Stimulated activated CD4-positive, alpha-beta T cell treated with anti-CD3 and anti-CD28 coated beads, Interleukin-12 subunit alpha, Interleukin-12 subunit beta, amount 100 ng/mL, for 4 hours (primary cell): ENCODE measurements around the gene SORCS2.

Experiments used
- DNase-seq: peaks from one replicate; pipeline ENCODE4 v3.0.0-alpha.2; 2020

The SORCS2 gene

DNA sequence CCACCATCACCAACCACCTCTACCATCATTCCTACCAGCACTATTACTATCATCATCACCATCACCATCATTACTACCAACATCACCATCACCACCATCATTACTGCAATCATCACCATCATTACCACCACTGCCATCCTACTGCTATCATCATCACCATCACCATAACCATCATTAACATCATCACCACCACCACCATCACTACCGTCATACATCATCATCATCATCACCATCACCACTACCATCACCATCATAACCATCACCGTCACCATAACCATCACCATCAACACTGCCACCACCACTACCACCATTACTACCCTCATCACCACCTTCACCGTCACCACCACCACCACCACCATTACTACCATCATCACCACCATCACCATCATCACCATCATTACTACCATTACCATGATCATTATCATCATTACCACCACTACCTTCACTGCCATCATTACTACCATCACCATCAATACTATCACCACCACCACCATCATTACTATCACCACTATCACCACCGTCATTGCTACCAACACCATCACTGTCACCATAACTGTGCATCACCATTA is 170.6 kb downstream of the SORCS2 start:
- DNase-seq = no peak

DNA sequence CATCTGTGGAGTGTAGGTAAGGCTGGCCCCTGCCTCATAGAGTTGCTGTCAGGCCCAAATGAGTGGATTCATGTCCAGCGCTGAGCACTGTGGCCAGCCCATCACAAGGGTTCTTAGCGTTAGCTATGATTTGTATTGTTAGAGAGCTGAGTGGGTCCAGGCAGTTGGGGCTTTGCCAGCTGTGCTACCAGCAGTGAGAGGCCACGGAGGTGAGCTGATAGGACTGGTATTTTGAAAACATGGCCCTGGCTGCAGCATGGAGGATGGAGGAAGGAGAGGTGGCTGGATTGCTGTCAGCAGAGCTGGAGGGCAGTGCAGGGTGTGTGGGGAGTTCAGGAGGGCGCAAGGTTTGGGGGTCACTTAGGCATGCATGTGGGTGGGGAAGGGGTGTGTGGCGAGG is 172.6 kb downstream of the SORCS2 start:
- no peak for DNase-seq

DNA sequence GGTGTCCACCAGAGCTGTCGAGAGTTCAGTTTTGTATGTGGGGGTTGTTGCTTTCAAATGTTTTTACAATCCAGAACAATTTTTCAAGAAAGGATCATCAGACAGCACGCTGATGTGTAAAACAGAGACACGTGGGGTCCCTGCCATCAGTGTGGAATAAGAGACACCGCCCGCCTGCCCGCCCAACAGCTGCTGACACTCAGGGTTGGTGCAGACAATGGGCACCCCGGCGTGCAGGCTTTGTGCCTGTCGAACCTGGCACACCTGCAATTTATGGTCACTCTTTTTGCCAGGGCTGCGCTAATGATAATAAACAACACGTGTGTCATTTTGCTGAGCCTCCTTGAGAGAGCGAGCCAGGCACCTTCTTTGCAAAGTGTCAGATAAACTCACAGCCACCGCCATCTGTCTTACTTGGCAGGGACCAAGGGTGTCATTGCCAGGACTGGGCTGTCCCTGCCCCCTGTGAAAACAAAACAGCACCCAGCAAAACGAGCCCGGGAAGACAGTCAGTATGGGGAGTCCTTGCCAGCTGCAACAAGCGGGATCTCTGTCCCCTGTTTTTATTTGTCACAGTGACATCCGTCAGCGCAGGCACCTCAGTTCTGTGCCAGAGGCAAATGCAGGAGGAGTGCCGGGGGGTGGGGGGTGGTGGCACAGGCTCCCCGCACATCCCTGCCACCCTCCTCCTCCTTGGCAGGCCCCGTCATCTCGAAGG is 173.3 kb downstream of the SORCS2 start:
- DNase-seq = no peak

DNA sequence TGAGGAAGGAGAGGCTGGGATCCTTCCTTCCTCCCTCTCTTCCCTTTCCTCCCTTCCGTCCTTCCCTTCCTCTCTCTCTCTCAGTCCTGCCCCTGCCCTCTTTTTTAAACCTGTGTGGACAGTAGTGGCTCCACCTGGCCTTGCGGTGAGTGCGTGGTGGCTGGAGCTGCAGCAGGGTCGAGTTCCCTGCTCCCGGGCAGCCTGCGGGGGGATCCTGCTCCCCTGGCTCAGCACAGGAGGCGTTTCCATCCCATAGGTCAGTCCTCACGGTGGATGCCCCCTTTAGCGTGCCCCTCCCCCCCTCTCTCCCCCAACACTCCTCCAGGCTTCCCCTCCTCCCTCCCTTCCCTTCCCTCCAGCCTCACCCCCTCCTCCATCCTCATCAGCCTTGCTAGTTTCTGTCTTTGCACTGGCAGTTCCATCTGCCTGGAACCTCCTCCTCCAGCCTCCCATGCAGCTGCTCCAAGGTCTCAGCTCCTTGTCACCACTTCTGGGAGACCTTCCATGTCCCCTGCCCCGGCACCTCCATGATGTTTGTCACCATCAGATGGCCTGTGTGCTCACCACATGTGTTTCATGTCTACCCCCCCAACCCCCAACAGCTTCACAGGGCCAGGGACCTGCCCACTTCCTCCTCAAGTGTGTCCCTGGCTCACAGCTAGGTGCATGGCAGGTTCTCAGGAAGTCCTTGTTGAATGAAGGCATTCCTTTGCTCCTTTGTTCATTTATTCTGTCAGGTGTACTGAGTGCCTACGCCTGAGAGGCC is 174.0 kb downstream of the SORCS2 start:
- no peak for DNase-seq

DNA sequence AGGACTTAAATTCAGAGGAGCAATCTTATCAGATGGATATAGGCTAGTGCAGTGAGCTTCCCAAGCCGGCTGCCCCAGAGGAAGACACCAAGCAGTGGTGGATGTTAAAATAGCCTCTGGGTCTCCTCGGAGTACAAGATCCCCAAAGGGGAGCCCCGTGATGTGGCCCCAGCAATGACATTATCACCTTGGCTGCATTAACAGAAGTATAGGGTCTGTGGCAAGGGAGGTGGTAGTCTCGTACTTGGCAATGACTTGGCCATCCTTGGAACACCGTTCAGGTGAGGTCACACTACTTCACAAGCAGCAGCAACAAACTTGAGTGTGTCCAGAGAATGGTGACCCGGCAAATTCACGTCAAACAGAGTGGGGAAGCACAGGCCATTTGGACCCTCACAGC is 174.6 kb downstream of the SORCS2 start:
- DNase-seq = no peak

DNA sequence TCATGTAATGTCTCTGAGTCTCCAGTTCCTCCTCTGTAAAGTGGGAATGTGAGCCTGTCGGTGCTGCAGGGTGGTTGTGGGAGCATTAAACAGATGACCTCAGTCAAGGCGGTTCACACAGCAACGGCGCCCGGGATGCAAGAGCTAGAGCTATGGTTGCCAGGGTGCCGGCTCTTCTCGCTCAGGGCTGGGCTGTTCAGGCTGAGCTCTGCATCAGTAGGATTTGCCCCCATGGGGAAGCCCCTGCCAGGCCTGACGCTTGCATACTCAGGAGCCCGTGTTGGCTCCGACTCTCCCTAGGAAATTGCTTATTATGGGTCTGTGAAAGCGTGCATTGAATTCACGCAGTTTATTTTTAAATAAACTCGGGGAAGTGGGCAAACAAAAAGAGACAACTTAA is 175.1 kb downstream of the SORCS2 start:
- no peak for DNase-seq

DNA sequence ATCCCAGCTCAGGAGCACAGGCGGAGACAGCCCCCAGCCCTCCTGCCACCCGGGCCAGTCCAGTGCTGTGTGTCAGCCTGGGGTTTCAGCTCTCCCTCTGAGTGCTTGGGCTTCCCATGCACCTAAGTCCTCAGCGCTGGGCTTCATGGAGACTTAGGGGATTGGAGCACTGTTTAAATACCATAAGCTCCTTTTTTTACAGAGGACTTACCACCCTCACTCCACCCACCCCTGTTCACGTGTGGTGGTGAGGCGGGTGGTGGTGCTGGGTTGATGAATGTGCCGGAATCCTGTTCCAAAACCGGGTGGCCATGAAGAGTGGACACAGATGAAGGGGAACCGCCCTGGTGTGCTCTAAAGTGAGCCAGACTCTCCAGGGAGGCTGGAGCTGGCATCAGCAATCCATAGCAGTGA is 175.5 kb downstream of the SORCS2 start:
- DNase-seq = no peak

DNA sequence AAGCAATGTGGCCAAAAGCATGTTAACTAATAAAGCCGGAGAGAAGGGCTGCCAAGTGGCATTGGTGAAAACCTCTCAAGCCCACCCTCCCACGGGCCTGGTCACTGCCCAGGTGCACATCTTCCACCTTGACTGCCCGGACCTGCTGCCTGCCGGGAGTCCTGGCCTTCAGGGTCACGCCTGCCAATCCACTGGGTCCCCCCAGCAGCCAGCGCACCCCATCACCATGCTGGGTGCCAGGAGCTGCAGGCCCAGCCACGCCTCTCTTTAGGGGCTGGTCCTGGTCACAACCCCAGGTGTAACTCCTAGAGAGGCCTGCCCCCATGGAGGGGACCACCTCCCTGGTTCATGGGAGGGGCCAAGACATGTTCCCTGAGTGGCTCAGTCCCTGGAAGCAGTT is 176.0 kb downstream of the SORCS2 start:
- no peak for DNase-seq

DNA sequence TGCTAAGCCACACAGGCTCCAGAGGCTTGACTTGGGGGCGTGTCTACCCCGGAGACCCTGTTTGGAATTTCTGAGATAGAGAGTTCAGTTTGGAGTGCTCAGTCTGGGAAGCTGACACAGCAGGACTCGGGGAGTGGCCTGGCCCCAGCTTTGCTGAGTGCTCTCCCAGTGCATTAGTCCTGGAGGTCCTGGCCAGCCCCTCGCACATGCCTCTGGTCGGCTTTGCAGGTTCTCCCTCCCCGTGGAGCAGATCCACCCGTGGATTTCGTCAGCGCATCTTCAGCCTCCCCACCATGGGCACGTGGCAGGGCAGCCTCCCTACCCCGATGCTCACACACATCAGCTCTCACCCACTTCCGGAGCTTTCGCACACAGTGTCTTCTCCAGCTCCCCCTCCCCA is 177.2 kb downstream of the SORCS2 start:
- DNase-seq = no peak

DNA sequence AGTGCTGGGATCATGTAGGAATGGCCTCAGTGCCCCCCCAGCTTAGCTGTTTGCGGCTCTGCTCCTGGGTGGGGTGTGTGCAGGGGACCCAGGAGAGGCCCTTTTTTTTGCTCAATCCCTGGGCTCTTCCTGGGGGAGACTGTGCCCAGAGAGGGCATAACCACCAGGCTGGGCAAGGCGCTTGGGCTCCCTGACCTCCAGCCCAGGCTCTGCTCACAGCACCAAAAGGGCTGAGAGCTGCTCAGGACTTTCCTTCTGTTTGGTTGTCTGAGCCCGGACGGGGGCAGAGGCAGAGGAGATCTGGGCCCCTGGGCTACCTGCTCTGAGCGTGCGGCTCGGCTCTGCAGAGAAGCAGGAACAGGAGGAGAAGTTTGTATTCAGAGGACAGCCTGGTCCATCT is 177.7 kb downstream of the SORCS2 start:
- no peak for DNase-seq

DNA sequence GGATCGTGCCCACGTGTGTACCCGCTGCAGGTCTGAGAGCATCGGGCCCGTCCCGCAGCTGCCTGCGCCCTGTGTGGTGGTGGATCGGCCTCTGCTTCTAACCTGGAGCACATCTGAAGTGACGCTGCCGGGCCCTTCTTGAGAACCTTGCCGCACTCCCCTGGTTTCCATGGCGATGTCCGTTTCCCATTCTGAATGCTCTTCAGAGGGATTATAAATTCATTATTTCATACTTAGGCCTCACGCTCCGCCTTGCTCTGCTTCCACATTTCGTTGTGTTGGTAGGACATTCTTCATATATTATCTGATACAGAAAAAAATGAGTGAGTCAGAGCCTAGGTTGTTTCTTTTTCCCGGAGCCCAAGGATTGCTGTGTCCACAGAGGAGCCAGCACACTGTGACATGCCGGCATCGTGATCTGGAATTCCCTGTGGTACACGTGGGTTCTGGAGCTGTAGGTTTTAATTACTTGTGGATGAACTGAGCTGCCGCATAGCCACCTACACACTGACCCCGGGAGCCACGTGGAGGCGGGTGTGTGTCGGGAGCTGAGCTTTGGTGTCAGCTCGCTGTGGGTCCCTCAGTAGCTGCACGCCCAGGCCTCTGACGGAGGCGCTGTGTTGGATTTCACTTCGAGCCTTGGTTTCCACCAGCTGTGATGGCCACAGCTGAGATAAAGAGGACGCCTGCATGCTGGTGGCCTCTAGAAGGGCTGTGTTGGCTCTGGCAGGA is 179.0 kb downstream of the SORCS2 start:
- DNase-seq = no peak

DNA sequence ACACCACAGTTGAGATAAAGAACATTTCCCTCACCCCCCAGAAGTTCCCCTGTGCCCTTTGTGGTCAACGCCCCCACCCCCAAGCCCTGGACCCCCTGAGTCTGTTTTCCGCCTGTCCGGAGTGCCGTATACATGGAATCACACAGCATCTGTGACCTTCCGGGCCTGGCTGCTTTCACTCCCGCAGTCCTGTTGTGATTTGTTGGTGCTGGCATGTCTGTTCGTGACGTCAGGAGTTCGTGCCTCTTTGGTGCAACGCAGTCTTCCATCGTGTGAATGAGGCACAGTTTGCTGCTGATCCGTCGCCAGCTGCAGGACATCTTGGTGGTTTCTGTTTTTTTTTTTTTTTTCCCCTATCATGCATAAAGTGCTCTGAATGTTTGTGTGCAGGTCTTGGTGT is 180.3 kb downstream of the SORCS2 start:
- DNase-seq = no peak

DNA sequence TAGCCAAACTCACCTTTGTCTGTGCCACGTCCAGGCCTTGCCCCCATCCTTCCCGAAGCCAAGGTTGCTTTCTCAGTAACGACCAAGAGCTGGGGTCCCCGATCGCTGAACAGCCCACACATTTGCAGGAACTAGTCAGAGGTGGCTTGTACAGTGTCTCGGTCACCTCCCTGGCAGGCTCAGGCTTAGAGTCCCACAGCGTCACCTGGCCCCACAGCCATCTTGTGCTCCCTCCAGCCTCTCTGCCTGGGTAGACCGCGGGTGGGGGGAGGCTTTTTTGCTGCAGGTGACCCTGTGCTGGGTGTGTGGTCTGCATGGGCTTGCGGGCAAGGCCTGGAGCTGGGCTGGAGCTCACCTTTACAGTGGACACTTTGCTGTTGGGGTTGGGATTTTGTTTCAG is 182.2 kb downstream of the SORCS2 start:
- DNase-seq = no peak

DNA sequence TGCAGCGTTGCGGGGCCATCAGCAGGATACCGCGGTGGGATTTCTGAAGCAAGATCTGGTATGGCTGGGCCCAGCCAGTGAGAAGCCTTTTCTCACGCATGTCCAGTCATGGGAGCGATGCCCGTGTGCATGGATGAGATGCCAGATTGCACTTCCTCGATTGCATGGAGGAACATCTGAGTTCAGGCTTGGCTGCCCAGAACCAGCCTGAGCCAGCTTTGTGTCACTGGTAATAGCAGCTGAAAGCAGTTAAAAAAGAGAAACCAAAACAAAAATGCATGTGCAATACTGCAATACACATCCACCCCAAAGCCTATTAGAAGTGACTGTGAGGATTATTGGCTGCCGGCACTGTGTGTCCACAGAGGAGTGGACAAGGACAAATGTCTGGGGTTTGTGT is 183.1 kb downstream of the SORCS2 start:
- DNase-seq = no peak

DNA sequence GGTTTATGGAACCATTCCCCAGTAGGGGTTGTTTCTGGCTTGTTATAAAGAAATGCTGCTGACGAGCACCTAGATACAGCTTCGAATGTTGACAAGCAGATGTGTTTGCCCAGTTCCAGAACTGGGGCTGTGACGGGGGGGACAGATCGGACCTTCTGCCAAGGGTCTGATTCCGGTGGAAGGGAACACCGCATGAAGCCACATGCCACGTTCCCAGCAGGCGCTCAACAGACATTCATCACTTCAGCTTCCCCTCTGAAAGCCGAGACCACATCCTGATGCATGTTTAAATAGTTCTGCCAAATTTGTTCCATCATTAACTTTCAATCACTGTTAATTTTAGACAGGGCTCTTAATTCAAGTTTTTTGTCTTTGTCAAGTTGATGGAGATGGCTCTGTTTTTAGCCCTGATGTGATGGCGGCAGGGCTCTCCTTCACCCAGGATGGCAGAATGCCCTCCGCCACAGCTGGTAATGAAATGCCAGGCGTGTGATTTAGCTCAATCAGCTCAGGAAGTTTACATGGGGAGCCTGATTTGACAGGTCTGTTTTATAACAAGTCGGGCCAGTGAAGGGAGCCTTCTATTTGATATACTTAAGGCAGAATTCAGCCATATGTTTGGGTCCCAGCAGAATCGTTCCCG is 185.0 kb downstream of the SORCS2 start:
- DNase-seq = no peak

DNA sequence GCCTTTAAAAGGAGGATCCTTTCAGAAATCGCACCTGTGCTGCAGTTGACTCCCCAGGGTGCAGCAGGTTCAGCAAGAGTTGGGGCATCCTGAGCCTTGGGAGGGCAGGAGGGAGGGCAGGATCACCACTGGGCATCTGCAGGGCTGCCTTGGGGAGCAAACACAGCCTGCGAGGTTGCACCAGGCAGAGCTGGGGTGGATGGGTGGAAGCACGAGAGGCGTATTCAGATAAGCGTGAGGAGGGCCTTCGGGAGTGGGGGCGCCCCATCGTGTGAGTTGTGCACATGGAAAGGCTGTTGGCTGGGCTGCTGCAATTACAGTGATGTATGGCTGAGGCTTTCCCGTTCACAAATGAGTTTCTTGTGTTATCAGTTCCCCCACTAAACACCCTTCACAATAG is 186.8 kb downstream of the SORCS2 start:
- DNase-seq = no peak

DNA sequence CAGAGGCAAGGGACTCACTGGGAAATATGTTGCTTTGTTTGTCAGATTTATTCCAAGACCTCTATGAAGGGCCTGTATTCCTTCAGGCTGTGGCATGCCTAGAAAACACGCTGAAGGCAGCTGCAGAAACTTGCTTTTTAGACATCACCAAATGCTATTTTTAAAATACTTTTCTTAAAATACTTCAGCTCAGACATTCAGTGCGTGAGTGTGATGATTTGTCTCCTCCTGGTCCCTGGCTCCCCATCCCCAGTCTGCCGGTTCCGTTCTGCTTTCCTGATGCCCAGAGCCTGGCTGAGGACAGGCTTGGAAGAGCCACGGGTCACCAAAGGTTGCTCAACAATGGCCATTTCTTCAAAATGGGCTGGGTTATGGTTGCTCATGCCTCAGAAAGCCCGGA is 187.4 kb downstream of the SORCS2 start:
- no peak for DNase-seq

DNA sequence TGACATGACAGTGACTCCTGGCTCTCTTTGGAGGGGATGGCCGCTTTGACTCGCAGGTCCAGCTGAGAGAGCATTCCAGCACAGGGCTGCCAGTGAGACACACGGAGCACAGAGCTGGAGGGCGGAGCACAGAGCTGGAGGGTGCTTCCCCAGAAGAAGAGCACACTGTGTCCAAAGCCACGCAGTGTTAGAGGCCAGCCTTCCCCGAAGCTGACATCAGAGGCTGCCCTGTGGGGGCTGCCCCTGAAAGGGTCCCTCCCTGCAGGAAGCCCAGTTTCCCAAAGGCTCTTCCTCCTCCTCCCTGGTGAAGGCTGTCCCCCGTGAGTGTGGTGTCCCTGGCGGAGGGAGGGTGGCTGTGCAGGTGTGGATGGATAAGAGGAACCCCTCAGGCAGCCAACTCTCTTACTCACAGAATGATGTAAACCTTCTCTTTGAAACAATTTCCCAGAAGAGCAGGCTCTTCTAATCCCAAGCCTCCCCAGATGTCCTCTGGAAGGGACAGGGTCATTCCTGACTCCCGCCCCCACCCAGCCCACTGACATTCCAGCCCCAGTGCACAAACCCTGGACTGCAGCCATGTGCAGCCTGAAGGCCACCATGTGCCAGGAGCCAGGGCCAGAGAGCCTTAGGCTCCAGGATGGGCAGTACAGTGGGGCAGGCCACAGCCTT is 189.0 kb downstream of the SORCS2 start:
- DNase-seq = no peak

DNA sequence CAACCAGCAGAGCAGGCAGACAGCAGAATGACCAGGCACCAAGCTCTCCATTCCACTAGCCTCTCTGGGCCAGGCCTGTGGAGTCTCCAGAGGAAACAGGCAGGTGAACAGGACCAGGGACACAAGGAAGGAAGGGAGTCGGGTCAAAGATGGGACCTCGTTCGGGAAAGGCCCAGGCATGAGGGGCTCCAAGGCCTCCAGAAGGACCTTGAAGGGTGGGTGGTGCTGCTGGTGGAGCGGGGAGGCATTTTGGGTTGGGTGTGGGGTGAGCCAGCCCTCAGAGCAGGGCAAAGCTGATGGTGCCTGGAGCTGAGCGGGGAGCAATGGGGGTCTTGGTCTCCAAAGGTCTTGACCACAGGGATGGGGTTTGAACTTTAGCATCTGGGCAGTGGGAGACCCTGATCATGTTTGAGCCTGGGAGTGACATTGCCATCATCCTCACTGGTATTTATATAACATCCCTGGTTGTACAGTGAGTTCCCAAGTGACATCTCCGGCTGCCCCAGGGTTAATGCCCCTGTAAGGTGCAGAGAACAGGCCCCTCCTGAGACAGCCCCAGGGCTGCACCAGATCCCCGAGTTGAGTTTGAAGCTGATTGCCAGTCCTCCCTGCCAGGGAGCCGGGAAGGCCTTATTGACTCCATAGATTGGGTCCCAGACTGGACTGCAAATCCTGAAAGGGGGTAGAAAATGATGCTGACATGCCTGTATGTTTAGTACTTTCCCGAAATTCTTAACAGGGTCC is 189.7 kb downstream of the SORCS2 start:
- no peak for DNase-seq

DNA sequence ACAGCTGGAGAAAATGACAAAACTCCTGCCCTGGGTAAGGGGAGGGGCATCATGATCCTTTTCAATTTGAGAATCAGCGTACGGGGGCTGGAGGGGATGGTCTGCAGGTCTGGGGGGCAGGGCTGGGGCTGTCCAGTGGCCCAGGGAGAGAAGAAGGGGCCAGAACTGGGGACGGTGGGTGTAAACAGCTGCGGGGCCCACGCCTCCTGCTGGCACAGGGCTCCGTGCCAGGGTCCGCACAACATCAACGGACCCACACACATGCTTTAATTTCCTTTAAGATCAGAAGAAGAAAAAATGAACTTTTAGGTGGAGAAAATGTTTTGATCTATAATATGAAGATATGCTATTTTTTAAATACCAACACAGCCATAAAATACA is 190.3 kb downstream of the SORCS2 start:
- no peak for DNase-seq

DNA sequence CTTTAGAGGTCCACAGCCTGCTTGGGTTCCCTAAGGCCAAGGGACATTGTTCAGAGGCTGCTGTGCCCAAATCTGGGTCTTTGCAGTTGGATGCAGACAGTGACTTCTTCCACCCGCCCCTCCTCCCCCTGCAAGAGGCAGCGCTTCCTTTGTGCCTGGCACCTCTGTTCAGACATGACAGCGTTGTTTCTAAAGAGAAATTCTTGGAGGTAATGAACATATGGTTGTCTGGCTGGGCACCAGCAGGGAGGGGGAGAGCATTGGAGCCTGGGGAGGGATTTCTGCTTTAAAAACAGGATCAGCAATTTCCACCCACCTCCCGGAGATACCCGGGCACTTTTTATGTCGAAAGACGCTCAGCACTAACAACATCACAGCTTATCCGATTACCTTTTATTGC is 190.9 kb downstream of the SORCS2 start:
- no peak for DNase-seq
